Measurements from ENCODE around the gene PDE9A. TPM values are rescaled to one million over a fixed set of nuclear protein-coding genes. Genes with fewer than 3 reads are reported as not detected.
A peak's percentile ranks its signal among the peaks of the same experiment; 100 is the strongest.

The PDE9A gene
- total RNA-seq, 1 experiment from 2014 or later: 31.9 TPM

- no peak overlapping the region for H3K14ac ChIP-seq (ENCODE audit: insufficient read depth, low read length)
- no peak overlapping the region for H4K91ac ChIP-seq (ENCODE audit: insufficient read length, low read depth, low read length)
- no peak overlapping the region for H2BK5ac ChIP-seq (ENCODE audit: insufficient read length, low read length)
- H3K9ac ChIP-seq (ENCODE audit: extremely low read depth, insufficient read length, low read length): no peak overlapping the region
- H3K56ac ChIP-seq (ENCODE audit: insufficient read length, low read depth, low read length): no peak overlapping the region
- peaks cover 17 to 39% (median 23%) of the 10 kb centered on the region in 3 experiments for H3K36me3 Mint-ChIP-seq (ENCODE audit: insufficient read depth in 1 of 3, low read depth in 3 of 3)
- H3K4me1 Mint-ChIP-seq: peaks cover 2 to 7% of the 10 kb centered on the region in 2 experiments; a peak in 2 of 4 replicates
- H2BK20ac ChIP-seq (ENCODE audit: low read depth, low read length, poor library complexity, severe bottlenecking): no peak overlapping the region
- H3K27ac ChIP-seq (ENCODE audit: insufficient read length, low read depth, low read length): no peak overlapping the region
- H3K4ac ChIP-seq (ENCODE audit: low read depth, low read length): no peak overlapping the region
- no peaks in the 10 kb centered on the region for H3K79me2 ChIP-seq (ENCODE audit: insufficient read depth, low read length)
- no peaks in the 10 kb centered on the region for H3K9me3 Mint-ChIP-seq
- no peak overlapping the region for H3K18ac ChIP-seq (ENCODE audit: insufficient read length, low read depth, low read length)
- H3T11ph ChIP-seq (ENCODE audit: low read length): no peak overlapping the region
- no peak overlapping the region for H4K5ac ChIP-seq (ENCODE audit: insufficient read length, low read depth, low read length)
- H3K27me3 Mint-ChIP-seq (ENCODE audit: low read depth): no peaks in the 10 kb centered on the region
- no peaks in the 10 kb centered on the region for H3K79me1 ChIP-seq (ENCODE audit: insufficient read depth, low read depth, low read length, poor library complexity, severe bottlenecking)
- no peak overlapping the region for H2AK5ac ChIP-seq (ENCODE audit: insufficient read length, low read length)
- no peak overlapping the region for H3K4me2 ChIP-seq (ENCODE audit: insufficient read depth, insufficient read length, low read length)
- H4K8ac ChIP-seq (replicated peaks; ENCODE audit: insufficient read length, low read depth, low read length): no peak overlapping the region
- no peak overlapping the region for H2BK15ac ChIP-seq (ENCODE audit: low read depth, low read length)
- no peak overlapping the region for H2BK120ac ChIP-seq (ENCODE audit: low read depth, low read length, poor library complexity, severe bottlenecking)
- WGBS (ENCODE audit: extremely low coverage, insufficient read length, low lambda C conversion rate): no CpG with 5 or more reads among the region's 41 CpGs
- H3K9me3 ChIP-seq (ENCODE audit: control insufficient read depth, low read depth, low read length): no peaks in the 10 kb centered on the region
- no peaks in the 10 kb centered on the region for H3K4me1 ChIP-seq (ENCODE audit: insufficient read depth, low read length)
- DNase-seq: no peak
- no peaks in the 10 kb centered on the region for H3K23me2 ChIP-seq (ENCODE audit: insufficient read length, low read depth, low read length, poor library complexity, severe bottlenecking)
- H3K27me3 ChIP-seq (ENCODE audit: insufficient read depth, low read length): no peaks in the 10 kb centered on the region
- no peak overlapping the region for H3K23ac ChIP-seq (ENCODE audit: insufficient read length, low read depth, low read length)
- H3K4me3 Mint-ChIP-seq: no peak overlapping the region
- TF ChIP-seq, protein P1, sequence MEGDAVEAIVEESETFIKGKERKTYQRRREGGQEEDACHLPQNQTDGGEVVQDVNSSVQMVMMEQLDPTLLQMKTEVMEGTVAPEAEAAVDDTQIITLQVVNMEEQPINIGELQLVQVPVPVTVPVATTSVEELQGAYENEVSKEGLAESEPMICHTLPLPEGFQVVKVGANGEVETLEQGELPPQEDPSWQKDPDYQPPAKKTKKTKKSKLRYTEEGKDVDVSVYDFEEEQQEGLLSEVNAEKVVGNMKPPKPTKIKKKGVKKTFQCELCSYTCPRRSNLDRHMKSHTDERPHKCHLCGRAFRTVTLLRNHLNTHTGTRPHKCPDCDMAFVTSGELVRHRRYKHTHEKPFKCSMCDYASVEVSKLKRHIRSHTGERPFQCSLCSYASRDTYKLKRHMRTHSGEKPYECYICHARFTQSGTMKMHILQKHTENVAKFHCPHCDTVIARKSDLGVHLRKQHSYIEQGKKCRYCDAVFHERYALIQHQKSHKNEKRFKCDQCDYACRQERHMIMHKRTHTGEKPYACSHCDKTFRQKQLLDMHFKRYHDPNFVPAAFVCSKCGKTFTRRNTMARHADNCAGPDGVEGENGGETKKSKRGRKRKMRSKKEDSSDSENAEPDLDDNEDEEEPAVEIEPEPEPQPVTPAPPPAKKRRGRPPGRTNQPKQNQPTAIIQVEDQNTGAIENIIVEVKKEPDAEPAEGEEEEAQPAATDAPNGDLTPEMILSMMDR (conservative IDR thresholded peaks at IDR 0.05): no peak
- no peak overlapping the region for H2BK12ac ChIP-seq (ENCODE audit: insufficient read length, low read depth, low read length)
- H4K20me1 ChIP-seq (ENCODE audit: control insufficient read depth, insufficient read depth, insufficient read length): no peaks in the 10 kb centered on the region
- 0 out of 7 replicates have a peak overlapping the region, but pooled peaks of 1 of the 3 experiments have one; percentile 10 for H3K27ac Mint-ChIP-seq
- H2AFZ ChIP-seq (ENCODE audit: low read length): no peak overlapping the region
Observed at GRCh38 chr21:42685954-42686500, 32.6 kb downstream of the PDE9A start.
